Activated naive CD4-positive, alpha-beta T cell treated with anti-CD3 and anti-CD28 coated beads for 36 hours (primary cell): ENCODE results near the gene ASIC4. TPM values are rescaled to one million over a fixed set of nuclear protein-coding genes. Genes with fewer than 3 reads are reported as not detected.

Experiments
- CTCF ChIA-PET: fragments of 350-600 bp; sonication (Branson Sonifier 250); formaldehyde crosslinking; loops from one replicate; lab custom pipeline; 2021; ENCODE audit warnings: antibody characterized with exemption; lab: Charles Lee
- DNase-seq: peaks from one replicate; pipeline ENCODE4 v3.0.0-alpha.2; 2020
- H3K27ac Mint-ChIP-seq: one replicate; pipeline ENCODE4 v1.8.0; 2021; ENCODE audit warnings: mild to moderate bottlenecking, mixed read lengths
- H3K27me3 Mint-ChIP-seq: one replicate; pipeline ENCODE4 v1.8.0; 2021; ENCODE audit warnings: low read depth, mixed read lengths
- H3K36me3 Mint-ChIP-seq: one replicate; pipeline ENCODE4 v1.8.0; 2021; ENCODE audit warnings: low read depth, mixed read lengths
- H3K4me1 Mint-ChIP-seq: one replicate; pipeline ENCODE4 v1.8.0; 2021; ENCODE audit warnings: low read depth, mixed read lengths
- H3K4me3 Mint-ChIP-seq: one replicate; pipeline ENCODE4 v1.8.0; 2021; ENCODE audit warnings: mild to moderate bottlenecking, moderate library complexity, mixed read lengths
- H3K9me3 Mint-ChIP-seq: one replicate; pipeline ENCODE4 v1.8.0; 2021; ENCODE audit warnings: mixed read lengths
- intact Hi-C: fragments of 100-400 bp; cut with micrococcal nuclease; formaldehyde crosslinking; loops from one replicate; pipeline ENCODE4 v1.15.1; 2023
- total RNA-seq, 2 experiments: library from RNA; stranded (reverse); gene quantifications; one replicate each; pipeline ENCODE4 v1.2.3, GENCODE V29; 2021

Gene ASIC4, protein sequence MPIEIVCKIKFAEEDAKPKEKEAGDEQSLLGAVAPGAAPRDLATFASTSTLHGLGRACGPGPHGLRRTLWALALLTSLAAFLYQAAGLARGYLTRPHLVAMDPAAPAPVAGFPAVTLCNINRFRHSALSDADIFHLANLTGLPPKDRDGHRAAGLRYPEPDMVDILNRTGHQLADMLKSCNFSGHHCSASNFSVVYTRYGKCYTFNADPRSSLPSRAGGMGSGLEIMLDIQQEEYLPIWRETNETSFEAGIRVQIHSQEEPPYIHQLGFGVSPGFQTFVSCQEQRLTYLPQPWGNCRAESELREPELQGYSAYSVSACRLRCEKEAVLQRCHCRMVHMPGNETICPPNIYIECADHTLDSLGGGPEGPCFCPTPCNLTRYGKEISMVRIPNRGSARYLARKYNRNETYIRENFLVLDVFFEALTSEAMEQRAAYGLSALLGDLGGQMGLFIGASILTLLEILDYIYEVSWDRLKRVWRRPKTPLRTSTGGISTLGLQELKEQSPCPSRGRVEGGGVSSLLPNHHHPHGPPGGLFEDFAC
- total RNA-seq: not detected

DNA sequence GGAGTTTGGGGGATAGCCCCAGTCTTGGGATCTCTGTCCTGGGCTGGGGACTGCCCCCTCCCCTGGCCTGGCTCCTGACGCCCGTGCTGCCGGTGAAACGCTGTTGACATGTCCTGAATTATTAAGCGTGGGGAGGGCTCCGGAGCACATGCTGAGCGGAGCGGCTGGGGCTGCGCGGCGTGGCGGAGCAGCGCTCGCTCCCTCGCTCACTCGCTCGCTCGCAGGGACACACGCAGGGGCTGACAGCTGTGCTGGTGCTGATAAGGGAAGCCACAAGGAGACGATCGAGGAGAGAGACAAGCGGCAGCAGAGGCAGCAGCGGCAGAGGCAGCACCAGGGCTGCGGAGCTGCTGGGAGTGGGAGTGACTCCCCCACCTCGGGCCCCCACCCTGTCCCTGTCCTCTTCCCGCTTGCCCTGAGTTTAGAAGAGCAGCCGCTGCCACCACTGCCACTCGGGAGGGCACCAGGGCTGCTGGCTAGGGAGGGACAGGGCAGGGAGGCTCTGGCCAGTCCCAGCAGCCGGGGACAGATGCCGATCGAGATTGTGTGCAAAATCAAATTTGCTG lies at the start of gene ASIC4:
Gene ASIC4 (plus strand): TSS at position 287 of the 566 bp plus-strand sequence. CDS start 243 bp downstream, at position 530.
- Mint-ChIP-seq H3K36me3 (no peaks in the 10 kb centered on the region), H3K9me3 (no peaks in the 10 kb centered on the region), H3K27ac (no peak within 1 kb of the TSS), H3K27me3 (peaks cover 70% of the 10 kb centered on the region), H3K4me1 (peaks cover 25% of the 10 kb centered on the region), H3K4me3 (no peak within 1 kb of the TSS)
- CTCF ChIA-PET: interaction anchor here (1.1 to 3.8 kb wide), 2 partner anchors 15 to 29 kb away, joined by 3 to 29 read pairs; partner anchors contain the start of gene CHPF
- DNase-seq: no peak
- intact Hi-C loops: no loop called here

DNA sequence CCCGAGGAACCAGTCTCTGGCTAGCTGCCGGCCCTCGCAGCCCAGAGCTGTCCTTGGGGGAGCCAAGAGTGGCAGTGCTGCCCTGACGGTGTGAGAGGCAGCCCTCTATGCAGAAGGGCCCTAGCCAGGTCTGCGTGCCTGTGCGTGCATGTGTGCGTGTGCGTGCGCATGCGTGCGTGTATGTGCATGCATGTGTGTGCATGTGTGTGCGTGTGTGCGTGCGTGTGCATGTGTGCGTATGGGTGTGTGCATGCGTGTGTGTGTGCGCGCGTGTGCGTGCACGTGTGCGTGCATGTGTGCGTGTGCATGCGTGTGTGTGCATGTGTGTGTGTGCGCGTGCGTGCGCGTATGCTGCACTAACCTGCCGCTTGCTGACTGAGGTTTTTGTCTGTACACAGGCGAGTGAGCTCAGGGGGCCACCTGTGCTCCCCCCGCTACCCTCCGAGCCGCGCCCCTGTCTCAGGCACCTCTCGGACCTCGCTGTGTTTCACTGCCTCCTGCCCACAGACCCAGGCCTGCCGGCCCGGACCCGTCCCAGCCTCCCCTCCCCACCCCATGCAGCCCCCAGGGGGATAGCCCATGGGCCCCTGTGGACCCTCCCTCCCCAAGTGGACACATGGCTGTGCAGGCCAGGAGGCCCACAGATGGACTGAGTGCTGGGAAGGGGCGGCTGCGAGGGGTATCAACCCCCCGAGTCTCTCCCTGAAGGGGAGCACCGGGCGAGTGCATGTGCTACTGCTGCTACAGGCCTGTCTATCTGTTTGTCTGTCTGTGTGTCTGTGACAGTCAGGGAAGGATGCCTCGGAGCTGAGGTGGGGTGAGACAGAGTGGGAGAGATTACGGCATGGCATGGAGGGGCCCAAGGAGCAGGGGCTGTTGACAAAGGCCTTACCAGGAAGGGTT lies 48.4 kb upstream of the ASIC4 start:
- Mint-ChIP-seq H3K27me3 (no peaks in the 10 kb centered on the region), H3K4me3 (no peak overlapping the region), H3K9me3 (no peaks in the 10 kb centered on the region), H3K27ac (no peak overlapping the region), H3K4me1 (no peaks in the 10 kb centered on the region), H3K36me3 (no peaks in the 10 kb centered on the region)
- intact Hi-C loops: no loop called here
- CTCF ChIA-PET: interaction anchor here (1.0 kb wide), 1 partner anchor 10 kb away, joined by 3 read pairs; no protein-coding TSS in a partner anchor
- DNase-seq: no peak

DNA sequence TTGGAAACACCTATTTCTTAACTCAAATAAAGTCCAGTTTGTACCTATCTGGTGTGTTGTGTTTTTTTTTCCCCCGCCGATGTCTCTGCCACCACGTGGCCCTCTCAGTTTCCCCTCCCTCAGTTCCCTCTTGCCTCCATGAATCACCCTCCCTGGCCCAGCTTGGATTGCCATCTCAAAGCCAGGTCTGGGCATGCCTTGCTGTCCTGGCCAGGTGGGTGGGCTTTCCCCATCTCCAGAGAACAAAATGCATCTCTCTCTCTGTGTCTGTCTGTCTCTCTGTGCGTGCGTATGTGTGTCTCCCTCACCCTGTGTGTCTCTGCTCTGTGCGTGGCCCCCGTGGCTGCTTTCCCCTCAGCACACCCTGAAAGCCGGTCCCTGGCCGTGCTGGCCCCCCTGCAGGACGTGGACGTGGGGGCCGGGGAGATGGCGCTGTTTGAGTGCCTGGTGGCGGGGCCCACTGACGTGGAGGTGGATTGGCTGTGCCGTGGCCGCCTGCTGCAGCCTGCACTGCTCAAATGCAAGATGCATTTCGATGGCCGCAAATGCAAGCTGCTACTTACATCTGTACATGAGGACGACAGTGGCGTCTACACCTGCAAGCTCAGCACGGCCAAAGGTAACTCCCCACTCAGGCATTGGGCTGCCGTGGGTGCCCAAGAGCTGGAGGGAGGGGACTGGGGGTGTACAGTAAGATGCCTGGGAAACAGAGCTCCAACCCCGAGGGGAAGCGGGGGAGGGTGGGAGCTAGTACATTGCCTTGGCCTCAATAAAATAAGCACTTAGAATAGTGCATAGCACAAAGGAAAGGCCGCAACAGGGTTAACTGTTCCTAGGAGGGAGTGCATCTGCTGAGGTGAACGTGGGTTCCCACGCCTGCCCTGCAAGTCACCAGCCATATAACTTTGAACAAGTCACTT lies 47.2 kb upstream of the ASIC4 start:
- intact Hi-C loops: no loop called here

GRCh38 chr2:219467736-219468075 lies 46.6 kb upstream of the ASIC4 start:
- H3K27ac Mint-ChIP-seq: no peak overlapping the region
- no peak for DNase-seq
- no peaks in the 10 kb centered on the region for H3K36me3 Mint-ChIP-seq
- no peaks in the 10 kb centered on the region for H3K9me3 Mint-ChIP-seq
- no peak overlapping the region for H3K4me3 Mint-ChIP-seq
- H3K27me3 Mint-ChIP-seq: no peaks in the 10 kb centered on the region
- intact Hi-C loops: no loop called here
- CTCF ChIA-PET: interaction anchor here (0.9 to 1.7 kb wide), 4 partner anchors 9 to 77 kb away, joined by 3 to 5 read pairs (median 4); no protein-coding TSS in a partner anchor
- no peaks in the 10 kb centered on the region for H3K4me1 Mint-ChIP-seq

More for the DNA sequence above, 47.2 kb upstream of the ASIC4 start:
- CTCF ChIA-PET: interaction anchor here (0.9 to 1.7 kb wide), 4 partner anchors 9 to 76 kb away, joined by 3 to 5 read pairs (median 4); no protein-coding TSS in a partner anchor
- Mint-ChIP-seq H3K4me1 (no peaks in the 10 kb centered on the region), H3K9me3 (no peaks in the 10 kb centered on the region), H3K36me3 (no peaks in the 10 kb centered on the region), H3K4me3 (no peak overlapping the region), H3K27ac (no peak overlapping the region), H3K27me3 (no peaks in the 10 kb centered on the region)
- DNase-seq: no peak

DNA sequence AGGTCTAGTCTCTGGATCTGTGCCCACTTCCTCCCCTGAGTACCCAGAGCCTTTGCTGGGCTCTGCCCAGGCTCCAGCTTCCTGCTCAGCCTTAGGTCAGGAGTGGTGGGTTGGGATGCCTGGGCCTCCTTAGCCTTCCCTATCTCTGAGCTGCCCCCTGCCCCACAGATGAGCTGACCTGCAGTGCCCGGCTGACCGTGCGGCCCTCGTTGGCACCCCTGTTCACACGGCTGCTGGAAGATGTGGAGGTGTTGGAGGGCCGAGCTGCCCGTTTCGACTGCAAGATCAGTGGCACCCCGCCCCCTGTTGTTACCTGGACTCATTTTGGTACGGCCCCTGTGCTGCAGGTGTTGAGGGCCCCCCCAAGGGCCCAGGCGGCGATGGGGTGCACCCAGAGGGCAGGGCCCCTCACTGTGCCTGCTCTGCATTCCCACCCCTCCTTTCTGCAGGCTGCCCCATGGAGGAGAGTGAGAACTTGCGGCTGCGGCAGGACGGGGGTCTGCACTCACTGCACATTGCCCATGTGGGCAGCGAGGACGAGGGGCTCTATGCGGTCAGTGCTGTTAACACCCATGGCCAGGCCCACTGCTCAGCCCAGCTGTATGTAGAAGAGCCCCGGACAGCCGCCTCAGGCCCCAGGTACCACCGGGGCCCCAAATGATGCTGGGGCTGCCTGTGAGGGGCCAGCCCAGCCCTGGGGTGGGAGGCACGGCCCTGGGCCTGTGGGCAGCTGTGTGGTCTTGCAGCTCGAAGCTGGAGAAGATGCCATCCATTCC lies 45.7 kb upstream of the ASIC4 start:
- no peaks in the 10 kb centered on the region for H3K4me1 Mint-ChIP-seq
- no peaks in the 10 kb centered on the region for H3K27me3 Mint-ChIP-seq
- H3K36me3 Mint-ChIP-seq: no peaks in the 10 kb centered on the region
- CTCF ChIA-PET: interaction anchor here (1.7 kb wide), 1 partner anchor 61 kb away, joined by 5 read pairs; no protein-coding TSS in a partner anchor
- no peak overlapping the region for H3K4me3 Mint-ChIP-seq
- no peak overlapping the region for H3K27ac Mint-ChIP-seq
- no peak for DNase-seq
- intact Hi-C loops: no loop called here
- no peaks in the 10 kb centered on the region for H3K9me3 Mint-ChIP-seq

- Mint-ChIP-seq H3K36me3 (no peaks in the 10 kb centered on the region), H3K4me1 (no peaks in the 10 kb centered on the region), H3K27me3 (no peaks in the 10 kb centered on the region), H3K4me3 (no peak overlapping the region), H3K27ac (no peak overlapping the region), H3K9me3 (no peaks in the 10 kb centered on the region)
- DNase-seq: no peak
- intact Hi-C loops: no loop called here
- CTCF ChIA-PET: interaction anchor here (1.4 kb wide), 1 partner anchor 60 kb away, joined by 7 read pairs; no protein-coding TSS in a partner anchor
These were observed 45.0 kb upstream of the ASIC4 start for GRCh38 chr2:219469186-219469724.

GRCh38 chr2:219470429-219470828 lies 43.9 kb upstream of the ASIC4 start:
- H3K27me3 Mint-ChIP-seq: no peaks in the 10 kb centered on the region
- H3K9me3 Mint-ChIP-seq: no peaks in the 10 kb centered on the region
- H3K4me3 Mint-ChIP-seq: no peak overlapping the region
- intact Hi-C loops: no loop called here
- H3K4me1 Mint-ChIP-seq: no peaks in the 10 kb centered on the region
- no peak for DNase-seq
- H3K36me3 Mint-ChIP-seq: no peaks in the 10 kb centered on the region
- H3K27ac Mint-ChIP-seq: no peak overlapping the region
- CTCF ChIA-PET: interaction anchor here (1.4 kb wide), 1 partner anchor 59 kb away, joined by 7 read pairs; no protein-coding TSS in a partner anchor

GRCh38 chr2:219471476-219472371 lies 42.6 kb upstream of the ASIC4 start:
- H3K27ac Mint-ChIP-seq: no peak overlapping the region

GRCh38 chr2:219472629-219473187 lies 41.6 kb upstream of the ASIC4 start:
- H3K4me1 Mint-ChIP-seq: peaks cover 4% of the 10 kb centered on the region
- H3K4me3 Mint-ChIP-seq: no peak overlapping the region
- H3K27ac Mint-ChIP-seq: no peak overlapping the region
- peaks cover 2% of the 10 kb centered on the region for H3K27me3 Mint-ChIP-seq
- H3K36me3 Mint-ChIP-seq: no peaks in the 10 kb centered on the region
- intact Hi-C loops: no loop called here
- CTCF ChIA-PET: interaction anchor here (0.7 to 1.2 kb wide), 2 partner anchors 10 to 27 kb away, joined by 3 read pairs; no protein-coding TSS in a partner anchor
- DNase-seq: no peak
- H3K9me3 Mint-ChIP-seq: no peaks in the 10 kb centered on the region

More at GRCh38 chr2:219471476-219472371, 42.6 kb upstream of the ASIC4 start:
- H3K4me1 Mint-ChIP-seq: peaks cover 4% of the 10 kb centered on the region
- no peak for DNase-seq
- intact Hi-C loops: no loop called here
- CTCF ChIA-PET: interaction anchor here (0.7 kb wide), 1 partner anchor 11 kb away, joined by 3 read pairs; no protein-coding TSS in a partner anchor
- peaks cover 2% of the 10 kb centered on the region for H3K27me3 Mint-ChIP-seq
- H3K36me3 Mint-ChIP-seq: no peaks in the 10 kb centered on the region
- H3K4me3 Mint-ChIP-seq: no peak overlapping the region
- H3K9me3 Mint-ChIP-seq: no peaks in the 10 kb centered on the region
